AG04449 (cell line): Measurements from ENCODE around the gene OR2AG2.

Experiments
- CTCF ChIA-PET: fragments of 350-600 bp; formaldehyde crosslinking; extraction: SDS; loops from one replicate; lab custom pipeline; 2021; ENCODE audit warnings: antibody characterized with exemption; lab: Yijun Ruan, JAX
- POLR2A ChIA-PET: fragments of 400-600, 350-600 bp; formaldehyde crosslinking; extraction: SDS; loops from one replicate; lab custom pipeline; 2020; ENCODE audit warnings: antibody characterized with exemption, inconsistent platforms; lab: Yijun Ruan, JAX
- DNase-seq: peaks from one replicate; pipeline ENCODE4 v3.0.0-alpha.2; 2010; ENCODE audit warnings: low read depth, low spot score
- H3K4me3 ChIP-seq: 2 replicates; pipeline ENCODE4 v1.5.1; 2011; ENCODE audit warnings: low read depth, mild to moderate bottlenecking, control low read depth, low read length
- CTCF ChIP-seq: IDR thresholded peaks from one replicate; pipeline ENCODE4 v1.5.1; 2011; ENCODE audit warnings: mild to moderate bottlenecking, moderate library complexity, low read length, control low read depth, inconsistent platforms; ENCODE audit not compliant: insufficient read depth; ENCODE audit errors: missing control alignments

OR2AG2 gene

DNA sequence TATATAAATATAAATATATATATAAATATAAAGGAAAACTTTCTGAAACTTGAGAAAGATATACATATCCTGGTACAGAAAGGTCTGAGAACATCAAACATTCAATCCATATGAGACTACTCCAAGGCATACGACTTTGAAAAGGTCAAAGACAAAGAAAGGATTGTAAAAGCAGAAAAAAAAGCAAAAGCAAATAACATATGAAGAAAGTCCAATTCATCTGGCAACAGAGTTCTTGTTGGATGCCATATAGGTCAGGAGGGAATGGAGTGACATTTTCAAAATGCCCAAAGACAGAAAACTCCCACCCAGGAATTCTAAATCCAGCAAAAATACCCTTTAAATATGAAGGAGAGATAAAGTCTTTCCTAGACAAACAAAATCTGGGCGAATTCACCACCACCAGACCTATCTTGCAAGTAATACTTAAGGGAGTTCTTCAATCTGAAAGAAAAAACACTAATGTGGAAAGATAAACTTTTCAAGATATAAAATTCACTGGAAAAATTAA lies 46.3 kb downstream of the OR2AG2 start:
- CTCF ChIA-PET, result no interaction called here
- DNase-seq, result no peak
- TF ChIP-seq CTCF, result no peak
- no peak overlapping the region for H3K4me3 ChIP-seq
- POLR2A ChIA-PET, result no interaction called here

DNA sequence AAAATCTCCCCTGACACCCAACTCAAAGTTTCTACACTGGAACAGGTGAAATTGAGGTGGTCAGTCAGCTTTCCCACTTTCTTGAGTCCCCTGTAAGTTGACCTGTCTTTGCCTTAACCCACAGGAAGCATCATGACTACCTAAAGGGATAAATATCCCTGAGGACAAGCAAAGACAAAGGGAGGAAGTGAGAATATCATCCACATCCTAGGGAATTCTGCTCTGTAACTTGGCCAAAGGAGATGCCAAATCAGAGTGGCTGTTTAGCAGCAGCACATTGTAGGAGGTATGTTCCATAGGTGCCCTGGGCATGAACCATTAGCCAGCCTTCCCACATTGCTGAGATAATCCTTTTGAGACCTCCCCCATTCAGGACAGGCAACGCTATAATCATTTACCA lies 47.8 kb downstream of the OR2AG2 start:
- ChIA-PET CTCF (interaction anchor here (1.7 kb wide), 1 partner anchor 31 kb away, joined by 6 read pairs; no protein-coding TSS in a partner anchor), POLR2A (no interaction called here)
- no peak for DNase-seq
- no peak overlapping the region for H3K4me3 ChIP-seq
- TF ChIP-seq CTCF, result no peak

DNA sequence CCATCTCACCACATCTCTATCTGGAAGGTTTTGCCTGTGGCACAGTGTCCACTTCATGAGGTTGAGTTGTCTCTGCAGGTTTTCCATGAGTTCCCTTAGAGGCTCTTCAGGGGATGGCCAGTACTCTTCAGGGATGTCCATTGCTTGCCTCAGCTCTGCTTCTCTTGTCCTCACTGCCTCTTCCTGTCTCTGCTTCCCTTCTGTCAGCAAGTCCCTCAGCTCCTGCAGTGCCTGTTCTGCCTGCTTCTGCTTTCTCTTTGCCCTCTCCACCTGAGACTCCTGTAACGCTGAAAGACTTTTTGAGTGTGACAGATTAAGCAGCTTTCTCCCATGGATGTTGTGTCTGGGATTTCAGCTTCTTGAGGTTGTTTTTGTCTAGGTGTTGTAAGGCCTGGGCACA lies 50.4 kb downstream of the OR2AG2 start:
- POLR2A ChIA-PET, result no interaction called here
- TF ChIP-seq CTCF, result no peak
- CTCF ChIA-PET, result interaction anchor here (0.9 to 2.4 kb wide), 4 partner anchors 16 to 25 kb away, joined by 3 to 10 read pairs (median 6); no protein-coding TSS in a partner anchor
- no peak overlapping the region for H3K4me3 ChIP-seq
- DNase-seq, result no peak

DNA sequence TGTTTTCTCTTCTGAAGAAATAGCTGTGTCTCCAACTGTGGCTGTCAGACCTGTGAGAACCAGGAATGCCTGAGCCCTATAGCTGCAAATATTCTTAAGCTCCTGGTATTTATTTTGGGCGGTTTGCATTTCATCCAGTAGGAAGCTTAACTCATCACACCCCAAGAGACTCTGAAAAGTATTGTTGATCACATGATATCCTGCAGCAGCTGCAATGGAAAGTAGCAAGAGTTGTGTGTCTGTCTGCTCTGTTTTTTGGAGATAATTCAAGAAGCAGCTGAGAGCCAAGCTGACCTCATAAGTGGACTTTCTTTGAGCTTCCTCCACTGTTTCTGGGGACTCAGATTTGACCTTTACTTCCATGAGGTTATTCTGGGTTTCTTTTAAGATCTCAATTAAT lies 52.2 kb downstream of the OR2AG2 start:
- POLR2A ChIA-PET, result no interaction called here

GRCh38 chr11:6717426-6717825 lies 54.4 kb downstream of the OR2AG2 start:
- POLR2A ChIA-PET, result no interaction called here

More for the DNA sequence above, 52.2 kb downstream of the OR2AG2 start:
- CTCF ChIA-PET, result interaction anchor here (1.1 to 2.4 kb wide), 3 partner anchors 9 to 18 kb away, joined by 3 to 10 read pairs (median 4); no protein-coding TSS in a partner anchor
- DNase-seq, result no peak
- H3K4me3 ChIP-seq, result no peak overlapping the region
- TF ChIP-seq CTCF, result no peak

More at GRCh38 chr11:6717426-6717825, 54.4 kb downstream of the OR2AG2 start:
- no peak for DNase-seq
- CTCF ChIA-PET, result interaction anchor here (1.0 to 1.8 kb wide), 3 partner anchors 11 to 21 kb away, joined by 3 to 6 read pairs (median 4); no protein-coding TSS in a partner anchor
- no peak overlapping the region for H3K4me3 ChIP-seq
- no peak for TF ChIP-seq CTCF
